ENCODE results near the gene CRABP2.
A peak's percentile ranks its signal among the peaks of the same experiment; 100 is the strongest.

The CRABP2 gene

DNA sequence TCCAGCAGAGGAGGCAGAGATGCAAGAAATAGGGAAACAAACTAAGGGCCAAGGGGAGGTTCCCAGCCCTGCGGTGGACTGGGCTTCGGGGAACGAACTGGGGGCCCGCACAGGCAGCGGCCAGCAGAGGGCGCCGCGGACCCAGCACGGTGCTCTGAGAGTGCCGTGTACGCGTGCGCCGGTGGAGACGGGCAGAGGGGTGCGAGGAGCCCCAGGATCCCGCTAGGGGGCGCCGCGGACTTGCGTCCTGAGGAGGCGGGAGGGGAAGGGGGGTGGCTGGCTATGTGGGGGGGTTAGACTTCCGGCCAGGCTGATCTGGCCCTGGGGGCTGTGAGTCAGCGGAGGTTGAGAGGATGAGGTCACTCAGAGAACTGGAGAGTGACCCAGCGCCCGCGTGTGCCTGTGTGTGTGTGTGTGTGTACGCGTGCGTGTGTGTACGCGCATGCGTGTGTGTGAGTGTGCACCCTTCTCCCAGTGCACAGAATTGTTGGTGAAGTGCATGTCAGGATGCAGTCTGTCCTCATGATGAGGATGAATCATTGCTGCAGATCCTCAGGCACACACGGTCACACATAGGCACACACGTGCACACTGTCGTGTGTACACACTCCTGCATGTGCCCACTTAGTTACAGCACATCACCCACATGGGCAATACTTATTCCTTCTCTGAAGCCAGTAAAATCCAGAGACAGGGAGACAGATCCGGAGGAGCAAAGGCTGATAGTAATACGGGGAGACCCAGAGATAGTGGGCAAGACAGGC lies 45.2 kb downstream of the CRABP2 start:
- H3K27ac ChIP-seq: peak overlapping the region; percentile 9; the same call in 1 of the 2 replicates
- TF ChIP-seq, protein P1, sequence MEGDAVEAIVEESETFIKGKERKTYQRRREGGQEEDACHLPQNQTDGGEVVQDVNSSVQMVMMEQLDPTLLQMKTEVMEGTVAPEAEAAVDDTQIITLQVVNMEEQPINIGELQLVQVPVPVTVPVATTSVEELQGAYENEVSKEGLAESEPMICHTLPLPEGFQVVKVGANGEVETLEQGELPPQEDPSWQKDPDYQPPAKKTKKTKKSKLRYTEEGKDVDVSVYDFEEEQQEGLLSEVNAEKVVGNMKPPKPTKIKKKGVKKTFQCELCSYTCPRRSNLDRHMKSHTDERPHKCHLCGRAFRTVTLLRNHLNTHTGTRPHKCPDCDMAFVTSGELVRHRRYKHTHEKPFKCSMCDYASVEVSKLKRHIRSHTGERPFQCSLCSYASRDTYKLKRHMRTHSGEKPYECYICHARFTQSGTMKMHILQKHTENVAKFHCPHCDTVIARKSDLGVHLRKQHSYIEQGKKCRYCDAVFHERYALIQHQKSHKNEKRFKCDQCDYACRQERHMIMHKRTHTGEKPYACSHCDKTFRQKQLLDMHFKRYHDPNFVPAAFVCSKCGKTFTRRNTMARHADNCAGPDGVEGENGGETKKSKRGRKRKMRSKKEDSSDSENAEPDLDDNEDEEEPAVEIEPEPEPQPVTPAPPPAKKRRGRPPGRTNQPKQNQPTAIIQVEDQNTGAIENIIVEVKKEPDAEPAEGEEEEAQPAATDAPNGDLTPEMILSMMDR (conservative IDR thresholded peaks at IDR 0.05): peak; percentile 100
- no peak for TF ChIP-seq ZFX (IDR thresholded peaks at IDR 0.05)

DNA sequence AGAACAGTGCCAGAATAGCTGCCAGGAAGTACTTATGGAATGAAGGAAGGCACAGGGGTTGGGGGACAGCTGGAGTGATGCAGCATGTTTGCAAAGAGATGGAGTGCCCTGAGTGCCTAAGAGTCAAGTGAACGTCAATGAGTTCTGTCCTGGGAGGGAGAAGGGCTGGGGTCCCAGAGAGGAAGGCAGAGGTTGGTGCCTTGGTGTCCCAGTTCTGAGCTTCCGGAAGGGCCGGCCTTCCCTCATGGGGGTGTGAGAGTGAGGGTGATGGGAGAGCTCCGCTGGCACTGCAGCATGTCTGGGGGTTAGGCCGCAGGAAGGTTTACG lies 45.8 kb downstream of the CRABP2 start:
- no peak overlapping the region for H3K27ac ChIP-seq

DNA sequence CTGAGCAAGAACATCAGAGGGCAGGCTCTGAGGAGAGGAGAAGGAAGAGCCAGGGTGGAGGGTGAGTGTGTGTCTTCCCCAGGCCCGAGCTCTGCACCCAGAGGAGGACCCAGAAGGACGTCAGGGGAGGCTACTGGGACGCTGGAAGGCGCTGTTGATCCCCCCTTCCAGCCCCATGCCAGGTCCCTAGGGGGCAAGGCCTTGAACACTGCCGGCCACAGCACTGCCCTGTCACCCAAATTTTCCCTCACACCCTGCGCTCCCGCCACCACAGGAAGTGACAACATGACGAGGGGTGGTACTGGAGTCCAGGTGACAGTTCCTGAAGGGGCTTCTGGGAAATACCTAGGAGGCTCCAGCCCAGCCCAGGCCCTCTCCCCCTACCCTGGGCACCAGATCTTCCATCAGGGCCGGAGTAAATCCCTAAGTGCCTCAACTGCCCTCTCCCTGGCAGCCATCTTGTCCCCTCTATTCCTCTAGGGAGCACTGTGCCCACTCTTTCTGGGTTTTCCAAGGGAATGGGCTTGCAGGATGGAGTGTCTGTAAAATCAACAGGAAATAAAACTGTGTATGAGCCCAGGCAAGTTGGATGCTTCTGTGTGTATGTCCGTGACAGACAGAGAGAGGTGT lies 46.3 kb downstream of the CRABP2 start:
- no peak for TF ChIP-seq ZFX (IDR thresholded peaks at IDR 0.05)
- TF ChIP-seq, protein P1 (conservative IDR thresholded peaks at IDR 0.05): no peak
- no peak overlapping the region for H3K27ac ChIP-seq

More for the DNA sequence above, 45.8 kb downstream of the CRABP2 start:
- TF ChIP-seq, protein P1 (conservative IDR thresholded peaks at IDR 0.05): 0 out of 2 replicates have a peak, but pooled peaks have one; percentile 12
- TF ChIP-seq ZFX (IDR thresholded peaks at IDR 0.05): no peak

DNA sequence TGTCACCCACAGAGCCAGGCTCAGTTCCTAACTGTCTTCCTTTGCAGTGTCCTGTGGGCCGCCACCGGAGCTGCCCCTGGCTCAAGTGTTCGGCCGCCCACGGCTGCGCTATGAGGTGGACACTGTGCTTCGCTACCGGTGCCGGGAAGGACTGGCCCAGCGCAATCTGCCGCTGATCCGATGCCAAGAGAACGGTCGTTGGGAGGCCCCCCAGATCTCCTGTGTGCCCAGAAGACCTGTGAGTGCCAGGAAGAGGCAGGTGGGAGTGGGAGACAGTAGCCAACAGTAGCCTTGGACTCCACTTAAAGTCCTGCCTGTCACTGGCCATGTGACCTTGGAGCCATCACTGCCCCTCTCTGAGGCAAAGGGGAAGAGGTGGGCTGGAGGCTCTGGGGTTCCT lies 46.9 kb downstream of the CRABP2 start:
- TF ChIP-seq, protein P1 (conservative IDR thresholded peaks at IDR 0.05): no peak
- TF ChIP-seq ZFX (IDR thresholded peaks at IDR 0.05): no peak
- H3K27ac ChIP-seq: no peak overlapping the region

DNA sequence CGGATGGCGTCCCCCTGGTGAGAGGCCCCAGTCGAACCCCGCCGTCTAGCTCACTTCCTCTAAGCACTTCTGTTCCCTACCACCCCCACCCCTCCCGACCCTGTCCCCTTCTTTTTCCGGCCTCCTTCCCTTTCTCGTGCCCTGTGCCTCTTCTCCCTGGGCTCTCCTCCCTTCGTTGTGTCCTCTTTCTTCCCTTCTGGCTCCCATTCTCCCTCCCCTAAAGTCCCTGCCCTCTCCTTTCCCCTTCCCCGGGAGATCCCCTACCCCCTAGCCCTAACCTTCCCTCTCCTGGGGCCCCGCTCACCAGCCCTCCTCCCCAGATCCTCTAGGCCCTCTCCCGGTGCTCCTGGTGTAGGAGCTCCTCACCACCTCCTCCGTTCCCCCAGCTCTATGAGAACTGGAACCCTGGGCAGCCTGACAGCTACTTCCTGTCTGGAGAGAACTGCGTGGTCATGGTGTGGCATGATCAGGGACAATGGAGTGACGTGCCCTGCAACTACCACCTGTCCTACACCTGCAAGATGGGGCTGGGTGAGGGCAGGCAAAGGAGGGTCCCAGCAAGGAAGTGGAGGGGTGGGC lies 47.6 kb downstream of the CRABP2 start:
- TF ChIP-seq, protein P1 (conservative IDR thresholded peaks at IDR 0.05): peak; percentile 79
- no peak for TF ChIP-seq ZFX (IDR thresholded peaks at IDR 0.05)
- no peak overlapping the region for H3K27ac ChIP-seq

DNA sequence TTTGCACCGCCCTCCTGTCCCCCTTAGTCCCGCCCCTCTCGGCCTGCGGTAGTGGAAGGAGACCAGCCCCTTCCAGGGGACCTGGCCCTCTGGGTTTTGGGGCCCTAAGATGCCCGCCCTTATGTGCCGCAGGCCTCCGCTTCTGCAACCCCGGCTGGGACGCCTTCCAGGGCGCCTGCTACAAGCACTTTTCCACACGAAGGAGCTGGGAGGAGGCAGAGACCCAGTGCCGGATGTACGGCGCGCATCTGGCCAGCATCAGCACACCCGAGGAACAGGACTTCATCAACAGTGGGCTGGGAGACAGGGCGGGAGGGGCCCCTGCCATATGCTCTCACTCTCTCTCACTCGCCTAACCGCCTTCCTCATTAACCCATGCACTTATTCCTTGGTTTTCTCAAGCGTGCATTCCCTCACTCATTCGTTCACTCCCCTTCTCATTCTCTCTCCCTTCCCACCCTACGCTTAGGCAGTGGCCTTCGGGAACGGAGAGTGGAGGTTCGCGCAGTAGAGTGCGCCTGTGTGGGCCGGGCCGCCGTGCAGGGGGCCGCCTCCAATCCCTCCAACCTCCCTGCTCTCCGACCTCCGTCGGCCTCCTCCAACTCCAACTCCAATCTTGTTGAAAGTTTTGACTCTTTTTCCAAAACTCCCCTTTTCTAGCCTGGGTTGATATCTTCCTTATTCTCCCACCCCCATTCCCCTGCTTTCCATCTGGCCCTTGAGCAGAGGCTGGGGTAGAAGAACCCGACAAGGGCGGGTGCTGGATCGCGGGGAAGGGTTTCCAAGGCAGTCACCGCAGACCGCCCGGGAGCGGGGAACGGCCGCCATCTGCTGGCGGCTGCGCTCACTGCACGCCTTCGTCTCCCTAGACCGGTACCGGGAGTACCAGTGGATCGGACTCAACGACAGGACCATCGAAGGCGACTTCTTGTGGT lies 48.3 kb downstream of the CRABP2 start:
- TF ChIP-seq, protein P1 (conservative IDR thresholded peaks at IDR 0.05): peak; percentile 98
- TF ChIP-seq ZFX (IDR thresholded peaks at IDR 0.05): no peak
- H3K27ac ChIP-seq: no peak overlapping the region
